HepG2 (cell line): ENCODE data around the gene PCP4L1. TPM values are rescaled to one million over a fixed set of nuclear protein-coding genes. Genes with fewer than 3 reads are reported as not detected.

Experiments
- ATAC-seq: fragments of 200-7000 bp; cut with Tn5 transposase; 3 replicates; pipeline ENCODE4 v1.9.1; 2020; ENCODE audit warnings: mild to moderate bottlenecking, moderate library complexity
- BruUV-seq: library from RNA; stranded (reverse); fragments of 400-500 nt; replicated peaks from 2 replicates; lab custom pipeline; 2021; lab: Mats Ljungman, UMichigan
- CTCF ChIA-PET: fragments of 300-600 bp; formaldehyde crosslinking; extraction: SDS; loops from one replicate; lab custom pipeline; 2021; ENCODE audit warnings: low total read pairs, inconsistent platforms, low intra/inter-chr PET ratio; lab: Yijun Ruan, JAX
- POLR2A ChIA-PET: fragments of 350-600 bp; sonication (Branson Sonifier 250); formaldehyde crosslinking; loops from one replicate; lab custom pipeline; 2020; ENCODE audit warnings: antibody characterized with exemption, inconsistent platforms; lab: Yijun Ruan, JAX
- DNase-seq: peaks from one replicate; pipeline ENCODE4 v3.0.0-alpha.2; 2015; ENCODE audit warnings: low spot score
- FAIRE-seq: peaks from 3 replicates; lab custom pipeline; 2011; peaks lifted over from hg19 to GRCh38; lab: Jason Lieb, UNC
- H2AFZ ChIP-seq: one replicate; pipeline ENCODE4 v1.6.1; 2011; ENCODE audit warnings: low read length, inconsistent platforms
- H3K27ac ChIP-seq: fragments of 300-600 bp; 3 replicates; pipeline ENCODE4 v1.8.0; 2011; ENCODE audit warnings: mixed run types, mild to moderate bottlenecking, mixed read lengths, low read length, inconsistent platforms; ENCODE audit not compliant: insufficient read depth; ENCODE audit errors: extremely low read length
- H3K27me3 ChIP-seq, 2 experiments: fragments of 200-600 bp in 1 of 2; 2 replicates in 1 of 2; 3 replicates in 1 of 2; pipeline versions ENCODE4 v1.6.0 to v1.8.0; 2011; ENCODE audit warnings: low read length in 2 of 2, mild to moderate bottlenecking in 2 of 2, moderate library complexity in 2 of 2, inconsistent platforms in 1 of 2; ENCODE audit not compliant: insufficient read depth in 2 of 2, control insufficient read depth in 1 of 2
- H3K36me3 ChIP-seq, 2 experiments: fragments of 200-600 bp in 1 of 2; replicated peaks in 1 of 2; 2 replicates in 1 of 2; 3 replicates in 1 of 2; pipeline versions ENCODE4 v1.5.1 to v1.8.0; 2011; ENCODE audit warnings: low read length in 2 of 2, inconsistent platforms in 1 of 2; ENCODE audit not compliant: insufficient read depth in 2 of 2, control insufficient read depth in 1 of 2
- H3K4me1 ChIP-seq: 2 replicates; pipeline ENCODE4 v1.5.1; 2012; ENCODE audit warnings: low read length, inconsistent platforms; ENCODE audit not compliant: insufficient read depth
- H3K4me2 ChIP-seq: 2 replicates; pipeline ENCODE4 v1.6.0; 2011; ENCODE audit warnings: low read depth, low read length, inconsistent platforms
- H3K4me3 ChIP-seq, 3 experiments: fragments of 200-600 bp in 1 of 3; sonication (generic), shearing (Covaris generic) in 1 of 3; replicated peaks in 1 of 3; 2 replicates each; pipeline ENCODE4 v1.5.1; 2011 to 2016; ENCODE audit warnings: low read length in 3 of 3, inconsistent platforms in 2 of 3, low read depth in 2 of 3, mild to moderate bottlenecking in 2 of 3, control low read depth in 1 of 3, mixed read lengths in 1 of 3; ENCODE audit not compliant: insufficient read depth in 1 of 3
- H3K79me2 ChIP-seq: one replicate; pipeline ENCODE4 v1.6.1; 2011; ENCODE audit warnings: low read length, inconsistent platforms; ENCODE audit not compliant: insufficient read depth
- H3K9ac ChIP-seq: 2 replicates; pipeline ENCODE4 v1.6.0; 2011; ENCODE audit warnings: mild to moderate bottlenecking, low read depth, low read length, inconsistent platforms; ENCODE audit not compliant: insufficient read depth
- H3K9me3 ChIP-seq: 2 replicates; pipeline ENCODE4 v1.5.1; 2012; ENCODE audit warnings: mild to moderate bottlenecking, low read length
- H4K20me1 ChIP-seq: 2 replicates; pipeline ENCODE4 v1.6.0; 2011; ENCODE audit warnings: inconsistent platforms, mild to moderate bottlenecking, low read length, moderate library complexity; ENCODE audit not compliant: insufficient read depth
- ATF3 ChIP-seq: sonication (generic); formaldehyde crosslinking; IDR thresholded peaks from 2 replicates; pipeline ENCODE4 v1.4.0; 2020; ENCODE audit warnings: missing genetic modification reagents
- CBFB ChIP-seq: sonication (generic); formaldehyde crosslinking; IDR thresholded peaks from 2 replicates; pipeline ENCODE4 v1.4.0; 2020; ENCODE audit warnings: missing genetic modification reagents
- CEBPZ ChIP-seq: IDR thresholded peaks from 2 replicates; pipeline ENCODE4 v1.6.1; 2012; ENCODE audit warnings: low read length, improper control_type of control experiment
- FOXA3 ChIP-seq: IDR thresholded peaks from 2 replicates; pipeline ENCODE4 v1.6.1; 2016; ENCODE audit warnings: missing genetic modification reagents, missing compliant biosample characterization
- FOXO1 ChIP-seq: sonication (generic); formaldehyde crosslinking; IDR thresholded peaks from 2 replicates; pipeline ENCODE4 v1.4.0; 2020; ENCODE audit warnings: missing genetic modification reagents
- PRPF4 ChIP-seq: fragments of 200-400 bp; formaldehyde crosslinking; IDR thresholded peaks from 2 replicates; pipeline ENCODE4 v1.6.1; 2016; ENCODE audit warnings: low read length, low read depth; ENCODE audit not compliant: poor library complexity, severe bottlenecking
- THAP8 ChIP-seq: sonication (generic); formaldehyde crosslinking; IDR thresholded peaks from 2 replicates; pipeline ENCODE4 v1.5.1; 2020; ENCODE audit warnings: missing genetic modification reagents, mild to moderate bottlenecking, borderline replicate concordance
- ZNF136 ChIP-seq: sonication (generic); formaldehyde crosslinking; IDR thresholded peaks from 2 replicates; pipeline ENCODE4 v1.8.1; 2022; ENCODE audit warnings: low read depth, mild to moderate bottlenecking, moderate library complexity, missing genetic modification reagents
- ZNF264 ChIP-seq: sonication (generic); formaldehyde crosslinking; IDR thresholded peaks from 2 replicates; pipeline ENCODE4 v1.4.0; 2020; ENCODE audit warnings: missing genetic modification reagents
- ZNF331 ChIP-seq: sonication (generic); formaldehyde crosslinking; IDR thresholded peaks from 2 replicates; pipeline ENCODE4 v1.4.0; 2020; ENCODE audit warnings: missing genetic modification reagents
- ZNF335 ChIP-seq: sonication (generic); formaldehyde crosslinking; IDR thresholded peaks from 2 replicates; pipeline ENCODE4 v1.4.0; 2020; ENCODE audit warnings: missing genetic modification reagents
- ZNF678 ChIP-seq: sonication (generic); formaldehyde crosslinking; IDR thresholded peaks from 2 replicates; pipeline ENCODE4 v1.4.0; 2020; ENCODE audit warnings: mild to moderate bottlenecking, missing genetic modification reagents
- ZSCAN29 ChIP-seq: sonication (generic); formaldehyde crosslinking; conservative IDR thresholded peaks from 2 replicates; pipeline ENCODE4 v1.4.0; 2020; ENCODE audit warnings: mild to moderate bottlenecking, missing genetic modification reagents
- ZSCAN31 ChIP-seq: sonication (generic); formaldehyde crosslinking; IDR thresholded peaks from 2 replicates; pipeline ENCODE4 v1.5.0; 2020; ENCODE audit warnings: low read depth, mild to moderate bottlenecking, missing genetic modification reagents
- WGBS: methylation state at CpG from one replicate; pipeline ENCODE4 v1.1.6; 2017; ENCODE audit warnings: low lambda C conversion rate; 5-methylcytosine and 5-hydroxymethylcytosine counted together
- in situ Hi-C: cut with HindIII; loops from 2 replicates; pipeline ENCODE4 v1.10.0; 2017; ENCODE audit warnings: low pct_unique_long_range_greater_than_20kb; ENCODE audit not compliant: extremely low pct_ligation_motif_present
- intact Hi-C: fragments of 100-400 bp; cut with micrococcal nuclease; formaldehyde crosslinking; loops from one replicate; pipeline ENCODE4 v1.10.0; 2022; ENCODE audit not compliant: unreplicated experiment
- polyA plus RNA-seq, 8 experiments: library from polyadenylated mRNA; depleted of rRNA in 3 of 8; stranded (reverse) in 7 of 8; unstranded in 1 of 8; fragments of >200 nt; fragmentation: Illumina TruSeq in 4 of 8; extraction: Trizol in 4 of 8; gene quantifications; 2 replicates each; pipeline versions ENCODE4 v1.2.1 to v1.2.3, GENCODE V29; 2011 to 2016; ENCODE audit warnings: low read depth in 4 of 8, missing spikeins in 1 of 8, mixed read lengths in 1 of 8; ENCODE audit not compliant: insufficient read depth in 1 of 8
- total RNA-seq, 5 experiments: library from RNA; depleted of rRNA; stranded (reverse); fragments of >200 nt; fragmentation: Illumina TruSeq; extraction: Trizol; gene quantifications; 2 replicates each; pipeline ENCODE4 v1.2.3, GENCODE V29; 2016; ENCODE audit warnings: low read depth in 1 of 5
- TF ChIP-seq, protein P1 (sequence below): sonication (generic); formaldehyde crosslinking; IDR thresholded peaks from 2 replicates; pipeline ENCODE4 v1.4.0; 2020; ENCODE audit warnings: missing genetic modification reagents
- TF ChIP-seq, protein P2 (sequence below): sonication (generic); formaldehyde crosslinking; IDR thresholded peaks from 2 replicates; pipeline ENCODE4 v1.9.0; 2022; ENCODE audit warnings: low read depth, missing genetic modification reagents

Gene PCP4L1
- total and polyA plus RNA-seq, 2 of the 13 experiments (the other 11 are each of a cell fraction or from before 2014, with no cell fraction given): 0.28 TPM; not detected in 1

GRCh38 chr1:161266836-161267235 is 8.3 kb downstream of the PCP4L1 start:
- no TSS peak for BruUV-seq
- H3K36me3 ChIP-seq: no peaks in the 10 kb centered on the region
- H2AFZ ChIP-seq: no peak overlapping the region
- H3K79me2 ChIP-seq: no peaks in the 10 kb centered on the region
- no peak overlapping the region for H3K4me3 ChIP-seq
- H3K27ac ChIP-seq: no peak overlapping the region
- ATAC-seq (no peak), FAIRE-seq (no peak), DNase-seq (no peak)
- 72% methylated on average over 2 of the region's 2 CpGs for WGBS
- H3K9me3 ChIP-seq: no peaks in the 10 kb centered on the region
- no peak overlapping the region for H3K4me2 ChIP-seq
- H4K20me1 ChIP-seq: no peaks in the 10 kb centered on the region
- in situ Hi-C loops: no loop called here
- ChIA-PET CTCF (no interaction called here), POLR2A (interaction anchor here (1.4 kb wide), 1 partner anchor 28 kb away, joined by 3 read pairs; no protein-coding TSS in a partner anchor)
- H3K9ac ChIP-seq: no peak overlapping the region
- peaks cover under 1% of the 10 kb centered on the region; the same call in 1 of the 2 replicates for H3K4me1 ChIP-seq
- intact Hi-C loops: no loop called here
- TF ChIP-seq, protein P1, sequence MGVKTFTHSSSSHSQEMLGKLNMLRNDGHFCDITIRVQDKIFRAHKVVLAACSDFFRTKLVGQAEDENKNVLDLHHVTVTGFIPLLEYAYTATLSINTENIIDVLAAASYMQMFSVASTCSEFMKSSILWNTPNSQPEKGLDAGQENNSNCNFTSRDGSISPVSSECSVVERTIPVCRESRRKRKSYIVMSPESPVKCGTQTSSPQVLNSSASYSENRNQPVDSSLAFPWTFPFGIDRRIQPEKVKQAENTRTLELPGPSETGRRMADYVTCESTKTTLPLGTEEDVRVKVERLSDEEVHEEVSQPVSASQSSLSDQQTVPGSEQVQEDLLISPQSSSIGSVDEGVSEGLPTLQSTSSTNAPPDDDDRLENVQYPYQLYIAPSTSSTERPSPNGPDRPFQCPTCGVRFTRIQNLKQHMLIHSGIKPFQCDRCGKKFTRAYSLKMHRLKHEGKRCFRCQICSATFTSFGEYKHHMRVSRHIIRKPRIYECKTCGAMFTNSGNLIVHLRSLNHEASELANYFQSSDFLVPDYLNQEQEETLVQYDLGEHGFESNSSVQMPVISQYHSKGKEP: no peak
- TF ChIP-seq FOXO1 (CRISPR knock-in tag): no peak
- no peak for TF ChIP-seq ATF3 (CRISPR knock-in tag)
- TF ChIP-seq ZNF678 (CRISPR knock-in tag): no peak
- TF ChIP-seq ZNF335 (CRISPR knock-in tag): no peak
- TF ChIP-seq, protein P2, sequence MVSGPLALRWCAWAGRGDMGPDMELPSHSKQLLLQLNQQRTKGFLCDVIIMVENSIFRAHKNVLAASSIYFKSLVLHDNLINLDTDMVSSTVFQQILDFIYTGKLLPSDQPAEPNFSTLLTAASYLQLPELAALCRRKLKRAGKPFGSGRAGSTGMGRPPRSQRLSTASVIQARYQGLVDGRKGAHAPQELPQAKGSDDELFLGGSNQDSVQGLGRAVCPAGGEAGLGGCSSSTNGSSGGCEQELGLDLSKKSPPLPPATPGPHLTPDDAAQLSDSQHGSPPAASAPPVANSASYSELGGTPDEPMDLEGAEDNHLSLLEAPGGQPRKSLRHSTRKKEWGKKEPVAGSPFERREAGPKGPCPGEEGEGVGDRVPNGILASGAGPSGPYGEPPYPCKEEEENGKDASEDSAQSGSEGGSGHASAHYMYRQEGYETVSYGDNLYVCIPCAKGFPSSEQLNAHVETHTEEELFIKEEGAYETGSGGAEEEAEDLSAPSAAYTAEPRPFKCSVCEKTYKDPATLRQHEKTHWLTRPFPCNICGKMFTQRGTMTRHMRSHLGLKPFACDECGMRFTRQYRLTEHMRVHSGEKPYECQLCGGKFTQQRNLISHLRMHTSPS (CRISPR knock-in tag): no peak
- no peak for TF ChIP-seq CEBPZ
- no peak for TF ChIP-seq CBFB
- TF ChIP-seq THAP8 (CRISPR knock-in tag): no peak
- TF ChIP-seq ZNF136: no peak
- TF ChIP-seq ZNF331: no peak
- TF ChIP-seq ZSCAN29 (CRISPR knock-in tag): no peak
- no peak for TF ChIP-seq ZSCAN31 (CRISPR knock-in tag)
- TF ChIP-seq ZNF264: no peak
- TF ChIP-seq FOXA3: no peak
- TF ChIP-seq PRPF4: no peak
- no peaks in the 10 kb centered on the region; a peak in 1 of 5 replicates for H3K27me3 ChIP-seq
